GM12872 (cell line): ENCODE measurements around the gene LRIT2.

Experiments used
- CTCF ChIP-seq: IDR thresholded peaks from 3 replicates; pipeline ENCODE4 v1.5.1; 2011; ENCODE audit warnings: low read depth, mild to moderate bottlenecking, low read length, moderate library complexity; ENCODE audit not compliant: insufficient read depth

Gene LRIT2

GRCh38 chr10:84254552-84255478 is 29.5 kb upstream of the LRIT2 start:
- no peak for TF ChIP-seq CTCF

- no peak for TF ChIP-seq CTCF
Measured at GRCh38 chr10:84248794-84249193, 23.4 kb upstream of the LRIT2 start.

GRCh38 chr10:84247496-84247895 is 22.2 kb upstream of the LRIT2 start:
- no peak for TF ChIP-seq CTCF

DNA sequence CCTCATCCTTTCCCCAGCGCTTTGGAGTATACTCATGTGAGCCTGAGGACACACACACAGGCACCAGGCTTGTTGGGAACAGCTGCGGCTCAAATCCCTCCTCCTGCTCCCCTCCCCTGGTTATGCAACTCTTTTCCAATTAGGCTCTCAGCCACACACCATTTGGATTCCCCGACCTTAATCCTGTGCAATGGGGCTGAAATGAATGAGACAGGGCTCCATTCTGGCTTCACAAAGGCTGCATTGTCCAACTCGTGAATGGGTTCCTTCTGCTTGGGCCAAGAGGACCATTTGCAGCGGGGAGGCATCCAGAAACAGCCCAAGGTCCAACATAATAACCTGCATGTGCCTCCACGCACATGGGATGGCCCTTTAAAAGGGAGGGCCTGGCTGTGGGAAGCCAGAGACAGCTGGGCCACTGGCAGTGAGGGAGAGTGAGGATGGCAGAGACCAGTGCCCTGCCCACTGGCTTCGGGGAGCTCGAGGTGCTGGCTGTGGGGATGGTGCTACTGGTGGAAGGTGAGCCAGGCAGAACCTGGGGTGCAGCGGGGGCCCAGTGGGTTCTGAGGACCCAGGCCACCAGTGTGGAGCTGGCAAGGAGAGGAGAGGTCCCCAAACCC is 19.4 kb upstream of the LRIT2 start, which contains the start of gene RGR:
RGR (plus strand) TSS at position 403 of the 620 bp plus-strand sequence; CDS start at position 441, 38 bp downstream.
- no peak for TF ChIP-seq CTCF

- no peak for TF ChIP-seq CTCF
Measured at GRCh38 chr10:84243759-84244158, 18.4 kb upstream of the LRIT2 start.

DNA sequence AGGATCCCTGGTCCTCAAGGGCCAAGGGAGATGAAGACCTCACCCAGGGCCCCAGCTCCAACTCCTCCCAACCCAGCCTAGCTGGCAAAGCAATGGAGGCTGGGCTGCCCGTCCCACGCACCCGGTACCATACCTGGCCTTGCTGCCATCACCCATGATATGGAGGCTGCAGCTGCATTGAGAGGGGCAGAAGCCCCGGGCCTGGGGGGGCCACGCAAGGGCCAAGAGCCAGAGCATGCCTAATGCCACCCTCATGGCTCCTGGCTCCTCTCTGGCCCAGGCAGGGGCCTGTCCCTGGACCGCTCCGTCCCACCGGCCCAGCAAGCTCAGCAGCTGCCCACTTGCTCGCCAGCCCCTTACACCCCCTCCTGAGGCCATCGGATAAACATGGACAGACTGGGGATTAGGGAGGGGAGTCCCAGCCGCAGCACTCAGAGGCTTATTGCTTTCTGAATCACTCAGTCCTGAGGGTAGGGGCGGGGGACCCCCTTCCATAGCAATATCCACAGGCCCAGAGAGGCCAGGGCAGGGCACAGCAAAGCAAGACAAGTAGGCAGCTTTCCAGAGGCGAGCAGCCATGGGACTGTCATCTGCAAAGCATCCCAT is 15.9 kb upstream of the LRIT2 start, which contains the start of gene LRIT1:
LRIT1 (minus strand) TSS at position 362 of the 606 bp plus-strand sequence; CDS start at position 255, 107 bp downstream.
- no peak for TF ChIP-seq CTCF

DNA sequence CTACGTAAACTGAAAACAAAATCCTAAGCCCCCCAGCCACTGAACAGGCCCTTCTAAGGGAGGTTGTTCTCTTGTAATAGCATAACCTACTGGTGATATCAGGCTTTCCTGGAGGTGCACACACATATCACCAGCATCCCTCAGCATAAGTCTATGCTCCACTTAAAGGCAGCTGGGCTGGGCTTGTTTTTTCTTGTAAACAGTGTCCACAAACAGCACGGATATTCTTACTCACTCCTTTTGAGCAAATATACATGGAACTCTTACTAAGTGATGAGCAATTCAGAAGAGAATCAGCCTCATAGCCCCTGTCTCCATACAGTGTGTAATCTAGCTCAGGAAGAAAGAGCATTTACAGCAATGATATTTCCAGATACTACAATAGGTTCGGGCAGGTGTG is 13.6 kb upstream of the LRIT2 start:
- no peak for TF ChIP-seq CTCF
